ENCODE measurements around the gene TOR1AIP2.

The TOR1AIP2 gene

DNA sequence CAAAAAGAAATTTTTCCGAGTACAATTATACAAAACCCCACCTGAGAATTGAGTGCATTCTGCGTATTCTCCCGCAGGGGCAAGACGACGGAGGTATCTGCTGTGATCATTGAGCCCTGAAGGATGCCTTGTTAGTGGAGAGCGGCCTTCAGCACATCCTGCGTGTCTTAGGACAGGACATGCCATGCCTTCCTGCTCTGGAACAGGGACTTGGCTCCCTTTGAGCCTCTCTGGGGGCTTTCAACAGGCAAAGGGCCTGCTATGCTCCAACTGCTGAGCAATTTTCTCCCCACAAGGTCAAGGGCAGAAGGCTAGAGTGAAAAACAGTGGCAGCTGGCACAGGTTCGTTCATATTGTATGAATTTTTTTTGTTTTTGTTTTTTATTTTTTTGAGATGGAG, 52.4 kb downstream of the TOR1AIP2 start:
- DNase-seq = no peak

DNA sequence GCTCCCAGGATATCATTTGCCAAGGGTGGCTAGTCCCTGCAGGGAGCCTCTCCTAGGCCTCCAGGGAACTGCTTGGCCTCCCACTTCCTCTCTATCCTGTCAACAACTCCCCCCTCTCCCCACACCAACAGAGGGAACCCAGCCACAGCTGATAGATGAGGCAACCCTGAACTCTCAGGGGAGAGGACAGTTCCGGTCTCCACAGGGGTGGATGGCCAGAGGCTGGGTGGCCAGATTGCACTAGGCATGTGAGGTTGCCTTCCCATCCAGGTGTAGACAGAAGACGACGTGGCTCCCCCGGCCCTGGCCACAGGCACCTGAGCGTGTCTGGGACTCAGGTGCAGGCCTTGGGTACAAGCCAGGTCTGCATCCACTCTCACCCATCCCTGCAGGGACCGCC, 53.3 kb downstream of the TOR1AIP2 start:
- DNase-seq = no peak

DNA sequence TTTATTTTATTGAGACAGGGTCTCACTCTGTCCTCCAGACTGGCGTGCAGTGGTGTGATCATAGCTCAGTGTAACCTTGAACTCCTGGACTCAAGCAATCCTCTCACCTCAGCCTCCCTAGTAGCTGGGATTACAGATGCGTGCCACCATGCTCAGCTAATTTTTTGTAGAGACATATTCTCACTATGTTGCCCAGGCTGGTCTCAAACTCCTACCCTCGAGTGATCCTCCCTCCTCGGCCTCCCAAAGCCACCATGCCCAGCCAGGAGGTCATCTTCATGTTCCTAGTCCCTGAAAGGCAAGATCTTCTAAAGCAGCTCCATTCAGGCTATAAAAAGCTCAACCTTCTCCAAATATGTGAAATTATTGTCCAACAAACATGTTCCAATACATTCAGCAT, 53.9 kb downstream of the TOR1AIP2 start:
- no peak for DNase-seq

DNA sequence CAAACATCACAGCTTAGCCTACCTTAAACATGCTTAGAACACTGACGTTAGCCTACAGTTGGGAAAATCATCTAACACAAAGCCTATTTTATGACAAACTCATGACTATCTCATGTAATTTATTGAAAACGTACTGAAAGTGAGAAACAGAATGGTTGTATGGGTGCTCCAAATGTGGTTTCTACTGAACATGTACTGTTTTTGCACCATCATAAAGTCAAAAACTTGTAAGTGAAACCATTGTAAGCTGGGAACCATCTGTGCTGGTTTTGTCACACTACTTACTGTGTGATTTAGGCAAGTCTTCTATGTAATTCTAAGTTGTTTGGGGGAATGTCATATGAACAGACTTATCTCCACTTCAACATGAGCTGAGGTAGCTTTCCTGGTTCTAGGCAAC, 55.5 kb downstream of the TOR1AIP2 start:
- DNase-seq = no peak

DNA sequence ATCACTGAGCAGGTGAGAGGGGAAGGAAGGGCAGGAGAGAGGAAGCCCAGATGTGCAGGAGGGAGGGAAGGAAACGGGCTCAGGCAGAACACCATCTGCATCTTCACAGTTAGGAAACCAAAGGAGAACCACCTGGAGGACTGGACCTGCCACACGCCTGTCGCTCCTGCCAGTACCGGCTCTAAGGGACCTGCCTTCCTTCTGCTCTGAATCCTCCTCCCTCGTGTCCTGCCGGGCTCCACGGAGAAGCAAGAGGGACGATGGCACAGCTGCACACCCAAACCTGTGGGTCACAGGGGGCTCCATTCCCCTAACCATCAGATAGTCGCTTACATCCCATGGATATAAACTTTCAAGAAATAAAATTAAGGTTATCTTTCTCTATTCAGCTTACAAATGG, 56.1 kb downstream of the TOR1AIP2 start:
- DNase-seq = no peak

DNA sequence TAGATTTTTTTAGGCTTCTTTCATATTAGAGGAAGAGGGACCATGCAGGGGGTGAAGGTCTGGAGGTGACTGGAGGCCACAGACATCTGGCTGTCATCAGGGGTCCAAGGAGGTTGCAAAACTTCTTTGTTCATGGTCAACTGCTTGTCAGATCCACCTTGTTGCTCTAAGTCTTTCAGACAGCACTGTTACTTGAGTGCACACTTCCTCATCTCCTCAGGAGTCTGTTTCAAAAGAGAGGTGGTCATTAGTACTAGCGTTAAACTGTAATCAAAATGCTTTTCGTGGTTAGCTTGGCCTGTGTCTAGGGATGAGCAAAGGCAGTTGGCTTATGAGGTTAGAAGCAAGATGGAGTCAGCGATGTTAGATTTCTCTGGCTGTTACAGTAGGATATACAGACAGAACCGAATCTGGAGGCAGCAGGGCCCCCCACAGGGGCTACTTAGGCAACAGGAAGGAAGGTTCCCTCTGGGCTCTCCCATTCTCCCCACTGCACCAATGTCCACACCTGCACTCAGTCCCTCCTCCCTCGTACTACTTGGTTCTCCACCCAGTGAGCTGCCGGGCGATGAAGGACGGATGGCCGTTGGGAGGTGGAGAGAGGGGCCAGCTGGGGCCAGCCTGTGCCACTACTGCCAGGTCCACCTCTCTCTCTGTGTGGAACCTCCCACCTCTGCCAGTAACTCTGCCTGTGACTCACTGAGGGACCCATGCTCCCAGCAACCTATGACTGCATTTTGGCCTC, 57.2 kb downstream of the TOR1AIP2 start:
- no peak for DNase-seq

DNA sequence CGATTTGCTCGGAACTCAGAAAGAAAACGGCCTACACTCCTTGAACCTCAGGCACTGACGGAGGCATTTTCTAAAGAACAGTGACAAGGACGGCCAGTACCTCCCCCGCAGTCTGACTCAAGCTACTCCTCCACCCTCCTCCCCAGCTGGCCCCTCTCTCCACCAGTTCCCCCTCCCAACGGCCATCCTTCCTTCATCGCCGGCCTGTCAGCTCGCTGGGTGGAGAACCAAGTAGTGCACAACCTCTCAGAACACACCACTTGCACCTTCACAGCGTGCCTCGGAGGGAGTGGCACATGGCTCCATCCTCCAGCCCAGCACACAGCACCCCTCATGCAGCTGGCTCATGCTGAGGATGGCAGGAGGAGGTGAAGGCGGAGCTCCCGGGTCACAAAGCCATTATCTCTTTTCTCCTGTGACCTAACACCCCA, 58.8 kb downstream of the TOR1AIP2 start:
- no peak for DNase-seq

DNA sequence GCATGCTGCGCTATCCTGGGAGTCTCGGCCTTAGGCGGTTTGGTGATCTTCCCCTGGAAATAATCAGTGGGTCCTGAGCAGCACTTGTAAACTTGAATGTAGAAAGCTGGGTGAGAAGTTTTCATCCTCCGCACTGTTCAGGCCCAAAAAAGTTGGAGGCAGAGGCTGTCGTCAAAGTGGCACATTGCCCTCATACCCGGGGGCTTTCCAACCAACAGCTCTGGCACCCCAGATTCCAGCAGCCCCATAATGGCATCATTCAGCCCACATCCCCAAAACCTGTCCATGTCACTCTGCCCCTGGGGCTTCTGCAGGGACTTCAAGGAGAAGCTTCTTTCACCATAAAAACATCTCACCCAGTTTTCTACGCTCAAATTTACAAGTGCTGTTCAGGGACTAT, 59.3 kb downstream of the TOR1AIP2 start:
- no peak for DNase-seq

DNA sequence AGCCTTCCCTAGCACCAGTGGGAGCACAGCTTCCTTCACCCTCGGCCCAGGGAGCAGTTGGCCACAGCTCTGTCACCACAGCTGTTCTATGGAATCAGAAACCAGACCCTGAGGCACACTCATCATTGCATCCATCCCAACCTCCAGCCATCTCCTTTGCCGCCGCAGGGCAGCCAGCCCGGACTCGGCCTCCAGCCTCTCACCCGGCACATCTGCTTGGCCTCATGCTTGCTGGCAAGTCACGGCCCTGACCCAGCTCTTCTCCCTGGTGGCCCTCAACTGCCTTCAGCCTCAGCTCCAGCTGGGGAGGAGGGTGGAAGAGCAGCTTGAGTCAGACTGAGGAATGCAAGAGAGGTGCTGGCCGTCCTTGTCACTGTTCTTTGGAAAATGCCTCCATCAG, 59.8 kb downstream of the TOR1AIP2 start:
- no peak for DNase-seq

DNA sequence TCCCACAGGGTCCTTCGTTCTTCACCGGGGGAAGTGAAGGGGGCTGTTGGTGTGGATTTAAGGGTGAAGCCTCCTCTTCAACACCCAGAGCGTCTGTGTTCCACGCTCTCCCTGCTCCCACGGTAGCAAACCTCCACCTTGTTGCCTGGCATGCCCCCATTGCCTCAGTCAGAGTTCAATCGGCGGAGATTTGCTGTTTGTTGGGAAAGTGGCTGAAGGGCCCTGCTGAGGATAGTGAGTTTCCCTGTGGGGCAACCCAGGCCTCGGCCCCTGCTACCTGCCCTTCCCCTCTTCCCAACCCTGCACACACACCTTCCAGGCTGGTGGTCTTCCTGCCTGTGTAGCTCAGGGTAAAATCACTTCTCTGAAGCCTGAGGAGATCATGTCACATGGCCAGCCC, 60.5 kb downstream of the TOR1AIP2 start:
- no peak for DNase-seq

DNA sequence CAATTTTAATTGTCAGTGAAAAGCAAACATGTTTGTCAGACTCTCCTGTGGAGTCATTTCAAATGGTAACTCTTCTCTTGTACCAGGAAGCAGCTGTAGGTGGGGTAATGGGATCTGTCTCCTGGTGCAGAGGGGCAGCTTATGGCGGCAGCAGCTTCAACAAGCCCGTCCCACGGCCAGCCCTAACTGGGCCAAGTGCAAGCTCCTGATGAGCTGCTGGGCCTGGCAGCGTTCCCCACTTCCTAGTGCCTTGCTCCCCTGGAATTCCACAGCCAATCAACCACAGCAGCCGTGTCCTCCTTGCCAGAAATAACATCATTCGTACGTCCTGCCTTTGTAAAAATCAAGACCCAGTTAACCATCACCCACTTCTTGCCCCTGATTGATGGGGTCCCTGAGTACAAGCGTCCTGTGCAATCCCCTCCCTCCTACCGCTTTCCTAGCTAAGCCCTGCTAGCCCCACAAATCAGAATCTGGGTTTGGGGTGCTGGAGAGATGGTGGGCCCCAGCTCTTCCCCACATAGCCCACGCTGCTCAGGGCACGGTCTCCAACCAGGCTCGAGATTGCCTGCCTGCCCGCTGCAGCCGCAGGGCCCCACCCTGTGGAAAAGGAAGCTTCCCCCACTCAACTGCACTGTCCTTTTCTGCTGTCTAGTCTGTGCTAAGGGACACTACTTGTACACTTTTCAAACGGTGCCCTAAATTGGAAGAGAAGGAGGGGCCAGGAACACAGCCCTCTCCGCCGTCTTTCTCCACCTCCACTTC, 61.2 kb downstream of the TOR1AIP2 start:
- DNase-seq = peak; percentile 39

DNA sequence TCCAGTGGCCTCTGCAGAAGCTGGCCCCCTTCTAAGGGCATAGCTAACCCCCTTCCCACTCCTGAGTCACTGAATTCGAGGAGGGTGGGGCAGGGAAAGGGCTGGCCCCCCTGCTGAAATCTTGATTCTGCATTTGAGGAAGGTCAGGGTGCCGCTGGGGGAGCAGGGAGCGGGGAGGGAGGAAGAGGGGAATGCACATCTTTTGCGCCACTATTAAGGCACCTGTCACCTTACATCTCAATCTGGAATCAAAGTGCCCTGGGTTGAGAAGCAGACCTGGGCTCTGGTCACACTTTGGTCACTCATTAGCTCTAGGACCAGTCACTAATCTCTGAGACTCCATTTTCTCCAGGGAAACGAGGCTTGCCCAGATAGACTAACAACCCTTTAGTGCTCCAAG, 62.0 kb downstream of the TOR1AIP2 start:
- peak; percentile 52 for DNase-seq

DNA sequence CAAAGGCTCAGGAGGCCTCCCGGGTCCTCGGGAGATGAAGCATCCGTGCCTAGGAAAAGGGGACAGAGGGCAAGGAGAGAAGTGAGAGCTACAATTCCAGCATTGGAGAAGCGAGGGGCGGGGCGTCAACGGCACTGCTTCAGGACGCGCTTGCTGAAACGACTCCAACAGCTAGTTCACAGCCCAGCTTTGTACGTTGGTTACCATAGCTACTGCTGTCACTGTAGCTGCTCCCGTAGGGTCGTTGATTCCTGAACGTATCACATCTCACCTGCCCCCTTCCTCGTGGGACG, 63.1 kb downstream of the TOR1AIP2 start:
- DNase-seq = no peak

DNA sequence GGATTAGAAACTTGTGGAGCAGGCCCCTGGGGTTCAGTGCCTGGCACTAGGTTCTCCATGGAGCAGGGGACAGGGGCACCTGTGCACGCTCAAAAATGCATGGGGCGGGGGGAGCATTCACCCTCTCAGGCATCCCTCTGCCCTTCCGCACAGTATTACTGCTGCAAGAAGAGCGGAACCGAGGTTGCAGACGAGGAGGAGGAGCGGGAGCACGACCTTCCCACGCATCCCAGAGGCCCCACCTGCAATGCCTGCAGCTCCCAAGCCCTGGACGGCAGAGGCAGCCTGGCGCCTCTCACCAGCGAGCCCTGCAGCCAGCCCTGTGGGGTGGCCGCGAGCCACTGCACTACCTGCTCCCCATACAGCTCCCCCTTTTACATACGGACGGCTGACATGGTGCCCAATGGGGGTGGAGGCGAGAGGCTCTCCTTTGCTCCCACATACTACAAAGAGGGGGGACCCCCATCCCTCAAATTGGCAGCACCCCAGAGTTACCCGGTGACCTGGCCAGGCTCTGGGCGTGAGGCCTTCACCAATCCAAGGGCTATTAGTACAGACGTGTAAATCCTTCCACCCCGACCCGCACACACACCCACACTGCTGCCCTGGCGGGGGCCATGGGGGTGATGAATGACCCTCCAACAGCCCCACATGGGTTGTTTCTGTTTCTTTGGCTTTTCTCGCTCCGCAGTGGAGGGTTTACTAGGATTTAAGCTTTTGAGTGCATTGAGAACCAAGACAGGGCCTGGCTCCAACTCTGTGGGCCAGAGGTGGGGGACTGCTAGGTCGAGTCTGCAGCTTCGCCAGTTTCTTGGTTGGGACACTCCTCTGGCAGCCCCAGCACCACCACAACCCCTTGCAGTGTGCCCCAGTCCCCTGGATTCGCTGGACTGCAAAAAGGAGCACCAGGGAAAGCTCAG, 63.7 kb downstream of the TOR1AIP2 start:
- no peak for DNase-seq

DNA sequence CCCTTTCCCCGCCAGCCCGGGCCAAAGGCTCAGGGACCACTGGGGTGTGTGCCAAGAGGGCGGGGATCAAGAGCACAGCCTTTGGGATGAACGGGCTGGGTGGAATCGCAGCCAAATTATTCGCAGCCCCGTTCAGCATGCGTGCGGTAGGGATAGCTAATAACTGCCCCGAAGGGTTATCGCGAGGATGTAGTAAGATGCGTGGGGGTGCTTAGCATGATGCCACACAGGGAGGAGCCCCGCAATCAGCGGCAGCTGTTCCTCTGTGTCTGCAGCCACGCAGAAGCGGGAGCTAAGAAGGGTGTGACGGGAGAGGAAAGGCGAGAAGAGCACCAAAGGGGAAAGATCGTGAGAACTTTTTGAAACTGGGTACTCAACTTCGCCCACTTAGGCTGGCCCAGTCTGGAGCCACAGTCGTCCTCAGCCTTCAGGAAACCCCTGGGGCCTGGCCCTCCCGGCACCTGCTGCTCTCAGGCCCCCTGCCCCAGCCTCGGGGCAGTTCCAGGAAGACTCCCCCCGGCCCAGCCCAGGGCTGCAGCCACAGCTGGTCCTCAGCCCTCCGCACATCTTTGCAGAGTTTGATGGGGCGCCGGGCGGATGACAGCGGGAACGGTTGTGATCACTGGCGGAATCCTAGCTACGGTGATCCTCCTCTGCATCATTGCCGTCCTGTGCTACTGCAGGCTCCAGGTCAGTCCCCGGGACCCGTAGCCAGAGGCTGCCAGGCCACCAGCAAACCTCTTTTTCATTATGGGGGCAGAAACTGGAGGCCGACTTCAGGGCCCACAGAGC, 64.9 kb downstream of the TOR1AIP2 start:
- no peak for DNase-seq

DNA sequence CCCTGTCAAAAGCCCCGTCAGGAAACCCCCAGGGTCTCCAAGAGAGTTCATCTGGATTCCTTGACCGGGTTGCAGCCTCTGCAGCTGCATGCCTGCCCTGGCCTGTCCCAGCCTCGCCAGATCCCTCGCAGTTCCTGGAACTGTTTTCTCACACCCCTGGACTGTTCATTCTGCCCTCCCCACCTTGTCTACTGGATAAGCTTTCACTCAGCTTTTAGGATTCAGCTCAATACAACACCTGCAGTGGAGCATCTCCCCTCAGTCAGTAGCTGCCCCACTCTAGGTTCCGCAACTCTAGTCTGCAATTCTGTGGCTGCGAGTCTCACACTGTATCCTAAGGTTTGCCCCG, 67.3 kb downstream of the TOR1AIP2 start:
- DNase-seq = no peak

DNA sequence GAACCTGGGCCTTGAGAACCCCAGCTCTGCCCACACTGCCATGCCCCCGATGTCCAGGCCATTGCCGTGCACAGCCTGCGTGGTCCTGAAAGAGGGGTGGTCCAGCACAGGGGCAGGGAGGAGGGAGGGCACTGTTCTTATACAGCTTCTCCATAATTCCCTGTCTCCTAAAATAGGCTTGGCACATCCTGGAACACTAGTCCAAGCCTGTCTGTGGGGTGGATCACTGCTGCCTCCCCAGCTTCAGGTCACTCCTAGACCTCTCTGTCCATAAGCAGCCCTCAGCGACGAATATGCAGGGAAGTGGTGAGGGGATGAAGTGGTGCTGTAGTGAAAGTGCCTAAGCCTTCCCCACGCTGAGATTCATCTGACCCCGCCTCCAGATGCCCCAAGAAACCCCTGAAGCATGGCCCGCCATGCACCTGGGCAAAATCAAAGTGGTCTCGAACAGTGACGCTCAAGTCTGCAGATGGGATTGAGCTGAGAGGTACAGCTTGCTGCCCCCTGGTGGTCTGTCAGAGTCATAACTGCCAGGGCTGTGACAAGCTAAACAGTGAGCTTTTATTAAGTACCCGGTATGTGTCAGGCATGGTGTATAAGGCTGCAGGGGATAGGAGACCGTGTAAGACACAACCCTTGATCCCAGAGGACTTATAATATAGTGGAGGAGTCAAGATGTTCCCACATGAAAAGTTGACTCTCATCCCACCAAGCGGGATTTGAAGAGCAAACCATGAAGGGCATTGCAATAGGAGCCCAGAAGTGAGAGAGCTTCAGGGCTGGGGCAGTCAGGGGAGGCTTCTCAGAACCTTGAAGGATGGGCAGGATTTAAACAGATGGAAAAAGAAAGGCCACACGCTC, 67.9 kb downstream of the TOR1AIP2 start:
- peak; percentile 81 for DNase-seq

DNA sequence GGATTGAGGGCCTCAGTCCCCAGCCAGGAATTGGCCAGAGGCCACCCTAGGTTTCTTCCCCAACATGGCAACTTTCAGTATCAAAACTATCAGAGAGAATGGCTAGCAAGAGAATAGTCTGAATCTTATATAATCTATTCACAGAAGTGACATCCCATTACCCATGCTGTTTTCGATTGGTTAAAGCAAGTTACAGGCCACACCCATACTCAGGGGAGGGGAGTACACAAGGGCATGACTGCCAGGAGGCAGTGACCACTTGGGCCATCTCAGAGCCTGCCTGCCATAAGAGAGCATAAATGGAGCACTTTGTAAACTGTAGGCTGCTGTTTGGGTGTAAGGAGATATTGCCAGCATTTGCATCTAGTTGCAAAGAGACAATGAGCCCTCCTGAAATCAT, 69.1 kb downstream of the TOR1AIP2 start:
- no peak for DNase-seq

DNA sequence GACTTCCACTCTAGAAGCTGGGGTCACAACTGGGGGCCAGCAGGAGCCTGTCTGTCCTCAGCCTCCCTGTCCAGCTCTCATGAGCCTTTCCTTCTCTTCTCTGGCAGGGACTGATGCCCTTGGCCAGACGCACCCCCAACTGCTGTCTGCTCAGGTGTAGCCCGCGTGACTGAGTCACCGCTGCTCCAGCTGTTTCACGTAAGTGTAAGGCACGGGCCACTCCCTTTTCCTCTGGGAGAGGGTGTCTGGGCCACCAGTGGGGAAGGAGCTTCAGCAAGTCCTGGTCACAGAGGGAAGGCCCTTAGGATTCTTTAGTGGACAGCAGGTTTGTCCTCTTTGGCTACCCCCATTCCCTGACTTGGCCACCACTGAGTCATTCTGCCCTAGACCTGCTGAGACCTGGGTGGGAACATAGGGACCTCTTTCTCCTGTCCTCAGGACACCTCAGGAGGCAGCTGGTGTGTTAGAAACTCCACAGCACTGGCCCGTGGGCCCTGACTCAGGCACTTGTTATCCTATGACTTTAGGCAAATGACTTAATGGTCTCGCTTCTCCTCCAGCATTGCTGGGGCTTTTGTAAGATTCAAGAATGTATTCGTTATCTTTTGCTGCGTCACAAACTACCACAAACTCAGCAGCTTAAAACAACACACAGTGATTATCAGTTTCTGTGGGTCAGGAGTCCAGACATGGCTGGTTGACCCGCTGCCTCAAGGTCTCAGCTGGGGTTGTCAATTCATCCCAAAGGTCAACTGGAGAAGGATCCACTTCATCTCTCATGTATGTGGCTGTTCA, 69.7 kb downstream of the TOR1AIP2 start:
- DNase-seq = no peak

DNA sequence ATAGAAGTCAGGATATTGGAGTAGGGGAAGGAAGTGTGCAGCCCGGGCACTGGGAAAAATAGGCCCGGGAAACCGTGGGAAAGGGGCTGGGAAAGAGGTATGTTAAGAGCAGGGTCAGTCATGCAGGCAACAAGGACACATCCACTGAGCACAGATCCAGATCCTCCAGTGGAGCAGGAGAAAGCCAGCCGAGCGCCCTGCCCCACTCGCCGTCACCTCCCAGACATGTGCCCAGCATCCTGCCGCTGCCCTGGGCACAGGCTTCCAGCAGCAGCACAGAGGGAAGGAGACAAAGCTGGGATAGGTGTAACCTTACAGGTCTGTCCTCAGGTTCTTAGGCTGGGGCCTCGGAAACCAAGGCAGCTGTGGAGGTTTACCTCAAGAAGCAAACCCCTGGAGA, 70.3 kb downstream of the TOR1AIP2 start:
- no peak for DNase-seq

DNA sequence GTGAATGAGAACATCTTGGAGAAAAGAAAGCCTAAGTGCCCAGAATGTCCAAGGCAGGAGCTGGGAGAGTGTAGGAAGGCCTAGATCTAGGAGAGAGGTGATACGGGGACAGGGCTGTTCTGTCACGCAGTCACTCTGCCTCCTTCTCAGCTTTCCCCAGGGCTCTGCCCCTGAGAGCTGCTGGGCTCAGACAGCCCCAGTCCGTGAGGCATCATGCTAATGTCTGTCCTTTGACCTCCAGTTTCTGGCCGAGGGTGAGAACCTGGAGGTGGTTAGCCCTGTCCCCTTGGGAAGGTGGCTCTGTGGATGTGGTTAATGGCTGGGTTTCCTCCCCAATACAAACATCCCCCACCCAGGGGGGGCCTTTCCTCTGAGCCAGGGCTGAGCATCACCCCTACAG, 71.3 kb downstream of the TOR1AIP2 start:
- no peak for DNase-seq

Data from DMS79 treated with DMSO at 0.1 percent for 48 hours (cell line).